ENCODE results near the gene PPP2R3B.

Gene PPP2R3B

GRCh38 chrX:405149-405548 is 18.4 kb upstream of the PPP2R3B start:
- Histone ChIP-seq H4K20me1 (ENCODE audit: insufficient read depth, low read length) (no peaks in the 10 kb centered on the region), H3K27ac (ENCODE audit: low read length) (no peak overlapping the region), H3K4me3 (ENCODE audit: low read depth in 1 of 2, low read length in 2 of 2) (no peak overlapping the region), H3K27me3 (ENCODE audit: insufficient read depth, low read length, poor library complexity) (no peaks in the 10 kb centered on the region), H3K9me3 (ENCODE audit: insufficient read depth, low read length, severe bottlenecking) (no peaks in the 10 kb centered on the region), H3K36me3 (ENCODE audit: insufficient read depth, low read length) (no peaks in the 10 kb centered on the region), H2AFZ (ENCODE audit: low read depth, low read length) (no peak overlapping the region), H3K4me1 (ENCODE audit: insufficient read depth, low read length) (no peaks in the 10 kb centered on the region), H3K4me2 (ENCODE audit: insufficient read depth, low read length) (no peak overlapping the region), H3K9ac (ENCODE audit: low read depth, low read length) (no peak overlapping the region), H3K79me2 (ENCODE audit: insufficient read depth, low read length) (no peaks in the 10 kb centered on the region)
- ATAC-seq (ENCODE audit: insufficient read depth, low read depth) (no peak), DNase-seq (no peak)
- TF ChIP-seq EZH2 (IDR thresholded peaks at IDR 0.05; ENCODE audit: borderline replicate concordance, low read depth, low read length, severe bottlenecking) (no peak), CTCF (IDR thresholded peaks at IDR 0.05; ENCODE audit: borderline replicate concordance, extremely low read depth, low read length, poor library complexity, severe bottlenecking) (no peak)

- H3K9ac ChIP-seq (ENCODE audit: low read depth, low read length) = no peak overlapping the region
Observed at GRCh38 chrX:404656-405055, 17.9 kb upstream of the PPP2R3B start.

GRCh38 chrX:402857-403256 is 16.1 kb upstream of the PPP2R3B start:
- Histone ChIP-seq H4K20me1 (ENCODE audit: insufficient read depth, low read length) (no peaks in the 10 kb centered on the region), H3K4me3 (ENCODE audit: low read depth in 1 of 2, low read length in 2 of 2) (no peak overlapping the region), H2AFZ (ENCODE audit: low read depth, low read length) (no peak overlapping the region), H3K4me2 (ENCODE audit: insufficient read depth, low read length) (no peak overlapping the region), H3K36me3 (ENCODE audit: insufficient read depth, low read length) (no peaks in the 10 kb centered on the region), H3K9ac (ENCODE audit: low read depth, low read length) (no peak overlapping the region), H3K27ac (ENCODE audit: low read length) (no peak overlapping the region), H3K9me3 (ENCODE audit: insufficient read depth, low read length, severe bottlenecking) (no peaks in the 10 kb centered on the region), H3K79me2 (ENCODE audit: insufficient read depth, low read length) (no peaks in the 10 kb centered on the region), H3K27me3 (ENCODE audit: insufficient read depth, low read length, poor library complexity) (no peaks in the 10 kb centered on the region), H3K4me1 (ENCODE audit: insufficient read depth, low read length) (no peaks in the 10 kb centered on the region)
- DNase-seq (no peak), ATAC-seq (ENCODE audit: insufficient read depth, low read depth) (no peak)
- TF ChIP-seq EZH2 (IDR thresholded peaks at IDR 0.05; ENCODE audit: borderline replicate concordance, low read depth, low read length, severe bottlenecking) (no peak), CTCF (IDR thresholded peaks at IDR 0.05; ENCODE audit: borderline replicate concordance, extremely low read depth, low read length, poor library complexity, severe bottlenecking) (no peak)

More at GRCh38 chrX:404656-405055, 17.9 kb upstream of the PPP2R3B start:
- H3K4me3 ChIP-seq (ENCODE audit: low read depth in 1 of 2, low read length in 2 of 2) = no peak overlapping the region
- H3K27me3 ChIP-seq (ENCODE audit: insufficient read depth, low read length, poor library complexity) = no peaks in the 10 kb centered on the region
- no peak for TF ChIP-seq EZH2 (IDR thresholded peaks at IDR 0.05; ENCODE audit: borderline replicate concordance, low read depth, low read length, severe bottlenecking)
- TF ChIP-seq CTCF (IDR thresholded peaks at IDR 0.05; ENCODE audit: borderline replicate concordance, extremely low read depth, low read length, poor library complexity, severe bottlenecking) = no peak
- no peak overlapping the region for H3K4me2 ChIP-seq (ENCODE audit: insufficient read depth, low read length)
- no peak for DNase-seq
- H3K36me3 ChIP-seq (ENCODE audit: insufficient read depth, low read length) = no peaks in the 10 kb centered on the region
- no peak for ATAC-seq (ENCODE audit: insufficient read depth, low read depth)
- no peak overlapping the region for H2AFZ ChIP-seq (ENCODE audit: low read depth, low read length)
- H3K9me3 ChIP-seq (ENCODE audit: insufficient read depth, low read length, severe bottlenecking) = no peaks in the 10 kb centered on the region
- H3K79me2 ChIP-seq (ENCODE audit: insufficient read depth, low read length) = no peaks in the 10 kb centered on the region
- no peaks in the 10 kb centered on the region for H4K20me1 ChIP-seq (ENCODE audit: insufficient read depth, low read length)
- H3K27ac ChIP-seq (ENCODE audit: low read length) = no peak overlapping the region
- H3K4me1 ChIP-seq (ENCODE audit: insufficient read depth, low read length) = no peaks in the 10 kb centered on the region

GRCh38 chrX:400258-400657 is 13.6 kb upstream of the PPP2R3B start:
- H2AFZ ChIP-seq (ENCODE audit: low read depth, low read length) = no peak overlapping the region
- no peak overlapping the region for H3K4me2 ChIP-seq (ENCODE audit: insufficient read depth, low read length)

More at GRCh38 chrX:400258-400657, 13.6 kb upstream of the PPP2R3B start:
- Histone ChIP-seq H3K4me3 (ENCODE audit: low read depth in 1 of 2, low read length in 2 of 2) (no peak overlapping the region), H3K79me2 (ENCODE audit: insufficient read depth, low read length) (no peaks in the 10 kb centered on the region), H3K36me3 (ENCODE audit: insufficient read depth, low read length) (no peaks in the 10 kb centered on the region), H3K4me1 (ENCODE audit: insufficient read depth, low read length) (no peaks in the 10 kb centered on the region), H3K27ac (ENCODE audit: low read length) (no peak overlapping the region), H3K27me3 (ENCODE audit: insufficient read depth, low read length, poor library complexity) (no peaks in the 10 kb centered on the region), H3K9ac (ENCODE audit: low read depth, low read length) (no peak overlapping the region), H3K9me3 (ENCODE audit: insufficient read depth, low read length, severe bottlenecking) (no peaks in the 10 kb centered on the region), H4K20me1 (ENCODE audit: insufficient read depth, low read length) (no peaks in the 10 kb centered on the region)
- TF ChIP-seq CTCF (IDR thresholded peaks at IDR 0.05; ENCODE audit: borderline replicate concordance, extremely low read depth, low read length, poor library complexity, severe bottlenecking) (no peak), EZH2 (IDR thresholded peaks at IDR 0.05; ENCODE audit: borderline replicate concordance, low read depth, low read length, severe bottlenecking) (no peak)
- DNase-seq (no peak), ATAC-seq (ENCODE audit: insufficient read depth, low read depth) (no peak)

Data from DND-41 (cell line).